Trophoblast cell (in vitro differentiated cells and primary cell): ENCODE measurements around the gene KCNQ4.

Experiments
- DNase-seq, 2 donors: peaks; one replicate each; pipeline ENCODE4 v3.0.0-alpha.2; 2016
- H2AFZ ChIP-seq: 2 replicates; pipeline ENCODE4 v1.6.1; 2013; ENCODE audit warnings: low read length, moderate library complexity, mild to moderate bottlenecking; ENCODE audit not compliant: insufficient read depth, poor library complexity
- H2AK5ac ChIP-seq: 2 replicates; pipeline ENCODE4 v1.6.1; 2013; ENCODE audit warnings: mild to moderate bottlenecking, low read length
- H2BK120ac ChIP-seq: 2 replicates; pipeline ENCODE4 v1.6.1; 2013; ENCODE audit warnings: low read length, mild to moderate bottlenecking, moderate library complexity; ENCODE audit not compliant: insufficient read depth, poor library complexity
- H2BK12ac ChIP-seq: 2 replicates; pipeline ENCODE4 v1.6.1; 2013; ENCODE audit warnings: mild to moderate bottlenecking, low read length, moderate library complexity
- H2BK5ac ChIP-seq: 2 replicates; pipeline ENCODE4 v1.6.1; 2013; ENCODE audit warnings: low read length, low read depth, moderate library complexity, mild to moderate bottlenecking; ENCODE audit not compliant: poor library complexity
- H3K14ac ChIP-seq: 2 replicates; pipeline ENCODE4 v1.6.1; 2013; ENCODE audit warnings: mild to moderate bottlenecking, low read length
- H3K18ac ChIP-seq: 2 replicates; pipeline ENCODE4 v1.6.1; 2013; ENCODE audit warnings: mild to moderate bottlenecking, low read length
- H3K23ac ChIP-seq: 2 replicates; pipeline ENCODE4 v1.6.1; 2013; ENCODE audit warnings: low read length
- H3K27ac ChIP-seq: 2 replicates; pipeline ENCODE4 v1.5.1; 2013; ENCODE audit warnings: low read depth, mild to moderate bottlenecking, inconsistent platforms, low read length, moderate library complexity
- H3K27me3 ChIP-seq: 2 replicates; pipeline ENCODE4 v1.6.1; 2013; ENCODE audit warnings: inconsistent platforms, mild to moderate bottlenecking, low read length, moderate library complexity; ENCODE audit not compliant: insufficient read depth
- H3K36me3 ChIP-seq, 2 experiments: 1 replicate in 1 of 2; 2 replicates in 1 of 2; pipeline ENCODE4 v1.6.1; 2013; ENCODE audit warnings: low read length in 2 of 2, mild to moderate bottlenecking in 2 of 2, moderate library complexity in 1 of 2; ENCODE audit not compliant: insufficient read depth in 2 of 2, control insufficient read depth in 1 of 2
- H3K4ac ChIP-seq: 2 replicates; pipeline ENCODE4 v1.6.1; 2013; ENCODE audit warnings: low read depth, mild to moderate bottlenecking, low read length, moderate library complexity
- H3K4me1 ChIP-seq, 2 experiments: 1 replicate in 1 of 2; 2 replicates in 1 of 2; pipeline ENCODE4 v1.6.1; 2013; ENCODE audit warnings: low read length in 2 of 2, mild to moderate bottlenecking in 2 of 2, moderate library complexity in 1 of 2; ENCODE audit not compliant: insufficient read depth in 2 of 2, control insufficient read depth in 1 of 2
- H3K4me2 ChIP-seq: 2 replicates; pipeline ENCODE4 v1.6.1; 2013; ENCODE audit warnings: inconsistent platforms, mild to moderate bottlenecking, low read length, moderate library complexity
- H3K4me3 ChIP-seq: 2 replicates; pipeline ENCODE4 v1.5.1; 2013; ENCODE audit warnings: mild to moderate bottlenecking, low read depth, low read length, inconsistent platforms
- H3K79me1 ChIP-seq: one replicate; pipeline ENCODE4 v1.6.1; 2013; ENCODE audit warnings: low read length
- H3K79me2 ChIP-seq: 2 replicates; pipeline ENCODE4 v1.6.1; 2013; ENCODE audit warnings: low read length, mild to moderate bottlenecking; ENCODE audit not compliant: control insufficient read depth, insufficient read depth, poor library complexity
- H3K9ac ChIP-seq: 2 replicates; pipeline ENCODE4 v1.6.1; 2013; ENCODE audit warnings: mild to moderate bottlenecking, low read length
- H3K9me3 ChIP-seq: 2 replicates; pipeline ENCODE4 v1.6.1; 2013; ENCODE audit warnings: low read depth, mild to moderate bottlenecking, control low read depth, inconsistent platforms, low read length; ENCODE audit not compliant: insufficient read depth
- H4K12ac ChIP-seq: 2 replicates; pipeline ENCODE4 v1.6.1; 2013; ENCODE audit warnings: low read depth, mild to moderate bottlenecking, low read length, moderate library complexity
- H4K8ac ChIP-seq: 2 replicates; pipeline ENCODE4 v1.6.1; 2013; ENCODE audit warnings: low read depth, mild to moderate bottlenecking, low read length, moderate library complexity
- H4K91ac ChIP-seq: one replicate; pipeline ENCODE4 v1.6.1; 2013; ENCODE audit warnings: low read depth, mild to moderate bottlenecking, low read length, moderate library complexity
- WGBS: extraction: QIAGEN DNeasy Blood & Tissue Kit; methylation state at CpG from one replicate; pipeline ENCODE4 v1.1.7; 2013; ENCODE audit warnings: missing lambda C conversion rate; ENCODE audit not compliant: insufficient read length, insufficient coverage; ENCODE audit errors: extremely low coverage; 5-methylcytosine and 5-hydroxymethylcytosine counted together

Gene KCNQ4

GRCh38 chr1:40844887-40845878, 61.6 kb downstream of the KCNQ4 start:
- Histone ChIP-seq H2BK12ac (no peak overlapping the region), H3K4me3 (no peak overlapping the region), H3K9ac (no peak overlapping the region), H3K14ac (no peak overlapping the region), H3K36me3 (no peaks in the 10 kb centered on the region), H2BK5ac (no peak overlapping the region), H3K27ac (no peak overlapping the region), H2BK120ac (no peak overlapping the region), H3K9me3 (no peaks in the 10 kb centered on the region), H3K4me2 (no peak overlapping the region), H3K4me1 (no peaks in the 10 kb centered on the region), H4K8ac (no peak overlapping the region), H3K23ac (no peak overlapping the region), H2AFZ (no peak overlapping the region), H3K27me3 (no peaks in the 10 kb centered on the region), H3K79me2 (no peaks in the 10 kb centered on the region), H3K4ac (no peak overlapping the region), H4K12ac (no peak overlapping the region), H4K91ac (no peak overlapping the region), H2AK5ac (no peak overlapping the region), H3K18ac (no peak overlapping the region), H3K79me1 (no peaks in the 10 kb centered on the region)
- DNase-seq, result no peak
- no CpG with 5 or more reads among the region's 9 CpGs for WGBS

DNA sequence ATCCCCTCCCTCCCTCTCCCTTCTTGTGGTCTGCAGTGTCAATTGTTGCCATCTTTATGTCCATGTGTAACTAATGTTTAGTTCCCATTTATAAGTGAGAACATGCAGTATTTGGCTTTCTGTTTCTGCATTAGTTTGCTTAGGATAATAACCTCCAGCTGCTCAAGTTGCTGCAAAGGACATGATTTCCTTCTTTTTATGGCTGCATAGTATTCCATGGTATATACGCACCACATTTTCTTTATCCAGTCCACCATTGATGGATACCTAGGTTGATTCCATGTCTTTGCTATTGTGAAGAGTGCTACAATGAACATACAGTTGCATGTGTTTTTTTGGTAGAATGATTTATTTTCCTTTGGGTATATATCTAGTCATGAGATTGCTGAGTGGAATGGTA, 62.3 kb downstream of the KCNQ4 start:
- H3K4me1 ChIP-seq, result no peaks in the 10 kb centered on the region
- no peak overlapping the region for H2AFZ ChIP-seq
- no peaks in the 10 kb centered on the region for H3K9me3 ChIP-seq
- H3K27ac ChIP-seq, result no peak overlapping the region
- H3K79me1 ChIP-seq, result no peaks in the 10 kb centered on the region
- H3K4me3 ChIP-seq, result no peak overlapping the region
- H4K91ac ChIP-seq, result no peak overlapping the region
- no peak overlapping the region for H2BK120ac ChIP-seq
- H3K79me2 ChIP-seq, result no peaks in the 10 kb centered on the region
- H3K4me2 ChIP-seq, result no peak overlapping the region
- DNase-seq, result no peak
- H4K12ac ChIP-seq, result no peak overlapping the region
- no peak overlapping the region for H3K23ac ChIP-seq
- no peak overlapping the region for H4K8ac ChIP-seq
- H3K27me3 ChIP-seq, result no peaks in the 10 kb centered on the region
- WGBS, result no CpG with 5 or more reads among the region's 1 CpG
- no peak overlapping the region for H3K9ac ChIP-seq
- no peak overlapping the region for H2AK5ac ChIP-seq
- H2BK5ac ChIP-seq, result no peak overlapping the region
- no peak overlapping the region for H3K18ac ChIP-seq
- no peak overlapping the region for H3K14ac ChIP-seq
- H3K36me3 ChIP-seq, result no peaks in the 10 kb centered on the region
- H3K4ac ChIP-seq, result no peak overlapping the region
- H2BK12ac ChIP-seq, result no peak overlapping the region

GRCh38 chr1:40847023-40847745, 63.6 kb downstream of the KCNQ4 start:
- no peak overlapping the region for H3K27ac ChIP-seq
- H4K8ac ChIP-seq, result no peak overlapping the region
- no peak overlapping the region for H3K4me2 ChIP-seq
- H2AFZ ChIP-seq, result no peak overlapping the region
- no peaks in the 10 kb centered on the region for H3K79me1 ChIP-seq
- H3K18ac ChIP-seq, result no peak overlapping the region
- H2BK5ac ChIP-seq, result no peak overlapping the region
- H2AK5ac ChIP-seq, result no peak overlapping the region
- no peak overlapping the region for H3K4ac ChIP-seq
- no peaks in the 10 kb centered on the region for H3K36me3 ChIP-seq
- no peaks in the 10 kb centered on the region for H3K79me2 ChIP-seq
- H4K91ac ChIP-seq, result no peak overlapping the region
- H4K12ac ChIP-seq, result no peak overlapping the region
- no peaks in the 10 kb centered on the region for H3K9me3 ChIP-seq
- no peak overlapping the region for H3K14ac ChIP-seq
- no peaks in the 10 kb centered on the region for H3K27me3 ChIP-seq
- no peak overlapping the region for H3K23ac ChIP-seq
- H3K9ac ChIP-seq, result no peak overlapping the region
- H3K4me3 ChIP-seq, result no peak overlapping the region
- WGBS, result no CpG with 5 or more reads among the region's 6 CpGs
- no peak overlapping the region for H2BK12ac ChIP-seq
- no peak for DNase-seq
- no peak overlapping the region for H2BK120ac ChIP-seq
- no peaks in the 10 kb centered on the region for H3K4me1 ChIP-seq

DNA sequence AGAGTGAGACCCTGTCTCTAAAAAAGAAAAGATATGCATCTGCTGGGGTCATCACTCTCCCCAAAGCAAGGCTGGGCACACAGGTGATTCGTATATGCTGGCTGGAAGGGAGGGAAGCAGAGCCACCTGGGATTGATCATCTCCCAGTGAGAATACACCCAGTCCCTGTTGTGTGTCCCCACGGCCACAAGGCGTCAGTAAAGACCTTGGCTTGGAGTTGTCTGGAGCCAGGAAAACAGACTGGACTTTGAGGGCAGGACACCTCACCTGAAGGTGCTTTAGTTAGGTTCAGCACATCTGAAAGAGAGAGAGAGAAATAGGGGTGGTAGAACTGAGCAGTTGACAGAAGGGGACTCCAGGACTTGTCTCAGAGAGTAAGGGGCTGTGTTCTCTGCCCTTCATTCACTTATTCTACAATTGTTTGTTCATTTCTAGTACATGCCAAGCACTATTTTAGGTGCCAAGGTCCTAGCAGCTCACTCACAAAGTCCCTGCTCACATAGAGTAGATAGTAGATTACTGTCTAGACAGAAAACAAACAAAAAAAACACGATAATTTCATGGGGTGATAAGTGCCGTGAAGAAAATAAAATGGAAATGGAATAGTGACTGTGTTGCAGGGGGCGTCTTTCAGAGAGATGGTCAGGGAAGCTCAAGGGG, 65.1 kb downstream of the KCNQ4 start:
- Histone ChIP-seq H2AK5ac (no peak overlapping the region), H2BK12ac (no peak overlapping the region), H3K4me3 (no peak overlapping the region), H3K4me1 (no peaks in the 10 kb centered on the region), H3K4me2 (no peak overlapping the region), H3K18ac (no peak overlapping the region), H3K27me3 (no peaks in the 10 kb centered on the region), H3K4ac (no peak overlapping the region), H3K9me3 (no peaks in the 10 kb centered on the region), H3K23ac (no peak overlapping the region), H3K79me1 (no peaks in the 10 kb centered on the region), H2BK120ac (no peak overlapping the region), H3K9ac (no peak overlapping the region), H2BK5ac (no peak overlapping the region), H4K12ac (no peak overlapping the region), H4K8ac (no peak overlapping the region), H2AFZ (no peak overlapping the region), H3K79me2 (no peaks in the 10 kb centered on the region), H3K27ac (no peak overlapping the region), H4K91ac (no peak overlapping the region), H3K36me3 (no peaks in the 10 kb centered on the region), H3K14ac (no peak overlapping the region)
- peak; percentile 60 to 91 for DNase-seq
- no CpG with 5 or more reads among the region's 6 CpGs for WGBS
